ENCODE measurements around the gene FAT1. TPM values are rescaled to one million over a fixed set of nuclear protein-coding genes. Genes with fewer than 3 reads are reported as not detected.
A peak's percentile ranks its signal among the peaks of the same experiment; 100 is the strongest.

The FAT1 gene
- total and polyA plus RNA-seq, 2 experiments from 2014 or later: 15.8 to 98.1 TPM

DNA sequence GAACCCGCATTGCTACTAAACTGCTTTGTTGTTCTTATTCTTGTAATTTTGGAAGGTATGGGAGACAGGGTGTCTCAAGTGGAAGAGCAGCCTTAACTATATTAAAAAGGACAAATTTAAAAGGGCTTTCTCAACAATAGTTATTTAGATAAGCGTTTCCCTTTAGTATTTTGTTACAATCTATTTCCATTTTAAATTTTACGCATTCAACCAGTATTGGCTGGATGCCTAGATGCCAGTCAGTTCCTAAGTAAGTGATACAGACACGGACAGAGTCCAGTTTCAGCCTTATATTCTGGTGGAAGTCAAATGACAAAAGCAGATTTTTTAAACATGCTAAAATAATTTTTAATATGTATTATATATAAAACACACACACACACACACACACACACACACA lies 28.3 kb downstream of the FAT1 start:
- H3K9me3 ChIP-seq (ENCODE audit: low read depth): no peaks in the 10 kb centered on the region
- H3K27me3 ChIP-seq: no peaks in the 10 kb centered on the region
- no peak overlapping the region for H3K27ac ChIP-seq
- no peak for DNase-seq (ENCODE audit: low read depth in 1 of 2, low spot score in 1 of 2)
- TF ChIP-seq, protein P1, sequence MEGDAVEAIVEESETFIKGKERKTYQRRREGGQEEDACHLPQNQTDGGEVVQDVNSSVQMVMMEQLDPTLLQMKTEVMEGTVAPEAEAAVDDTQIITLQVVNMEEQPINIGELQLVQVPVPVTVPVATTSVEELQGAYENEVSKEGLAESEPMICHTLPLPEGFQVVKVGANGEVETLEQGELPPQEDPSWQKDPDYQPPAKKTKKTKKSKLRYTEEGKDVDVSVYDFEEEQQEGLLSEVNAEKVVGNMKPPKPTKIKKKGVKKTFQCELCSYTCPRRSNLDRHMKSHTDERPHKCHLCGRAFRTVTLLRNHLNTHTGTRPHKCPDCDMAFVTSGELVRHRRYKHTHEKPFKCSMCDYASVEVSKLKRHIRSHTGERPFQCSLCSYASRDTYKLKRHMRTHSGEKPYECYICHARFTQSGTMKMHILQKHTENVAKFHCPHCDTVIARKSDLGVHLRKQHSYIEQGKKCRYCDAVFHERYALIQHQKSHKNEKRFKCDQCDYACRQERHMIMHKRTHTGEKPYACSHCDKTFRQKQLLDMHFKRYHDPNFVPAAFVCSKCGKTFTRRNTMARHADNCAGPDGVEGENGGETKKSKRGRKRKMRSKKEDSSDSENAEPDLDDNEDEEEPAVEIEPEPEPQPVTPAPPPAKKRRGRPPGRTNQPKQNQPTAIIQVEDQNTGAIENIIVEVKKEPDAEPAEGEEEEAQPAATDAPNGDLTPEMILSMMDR (IDR thresholded peaks at IDR 0.05; ENCODE audit: low read depth, low read length): no peak
- no peaks in the 10 kb centered on the region for H3K36me3 ChIP-seq
- peaks cover 10% of the 10 kb centered on the region for H3K4me1 ChIP-seq (ENCODE audit: low read depth)
- no peak overlapping the region for H3K4me3 ChIP-seq

DNA sequence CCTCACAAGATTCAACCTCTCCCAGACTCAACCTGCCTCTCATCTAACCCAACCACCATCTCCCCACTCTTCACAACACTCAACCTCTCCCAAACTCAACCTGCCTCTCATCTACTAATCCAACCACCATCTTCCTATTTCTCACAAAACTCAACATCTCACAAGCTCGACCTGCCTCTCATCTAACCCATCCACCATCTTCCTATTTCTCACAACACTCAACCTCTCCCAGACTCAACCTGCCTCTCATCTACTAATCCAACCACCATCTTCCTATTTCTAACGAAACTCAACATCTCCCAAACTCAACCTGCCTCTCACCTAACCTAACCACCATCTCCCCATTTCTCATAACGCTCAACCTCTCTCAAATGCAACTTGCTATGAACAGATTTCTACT lies 29.8 kb downstream of the FAT1 start:
- DNase-seq (ENCODE audit: low read depth in 1 of 2, low spot score in 1 of 2): no peak
- no peaks in the 10 kb centered on the region for H3K36me3 ChIP-seq
- TF ChIP-seq, protein P1 (IDR thresholded peaks at IDR 0.05; ENCODE audit: low read depth, low read length): no peak

DNA sequence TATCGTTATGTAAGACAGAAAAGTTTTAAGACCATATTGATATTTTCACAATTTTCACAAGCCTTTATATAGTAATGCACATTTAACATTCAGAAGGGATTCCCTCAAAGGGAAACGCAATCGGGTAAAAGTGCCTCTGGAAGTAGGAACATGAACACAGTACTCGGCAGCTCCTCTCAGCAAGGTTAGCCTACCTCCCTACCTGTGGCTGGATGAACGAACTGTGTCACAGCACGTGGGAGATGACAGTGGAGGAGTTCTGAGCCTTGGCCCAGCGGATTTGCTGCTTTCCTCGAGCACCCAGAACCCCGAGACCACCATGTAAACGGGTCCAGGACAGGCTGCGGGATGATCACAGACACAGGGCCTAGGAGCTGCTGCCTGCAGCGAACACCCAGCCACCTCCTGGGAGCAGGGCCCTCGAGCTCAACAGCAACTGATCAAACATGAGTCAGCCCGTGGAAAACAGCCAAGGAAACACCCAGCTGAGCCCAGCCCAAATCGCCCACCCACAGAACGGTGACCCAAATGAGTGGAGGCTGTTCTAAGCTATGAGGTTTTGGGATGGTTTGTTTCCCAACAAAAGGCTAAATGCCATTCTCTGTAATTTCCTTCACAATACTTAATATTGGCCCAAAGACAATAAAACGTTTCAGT lies 30.4 kb downstream of the FAT1 start:
- no peaks in the 10 kb centered on the region for H3K9me3 ChIP-seq (ENCODE audit: low read depth)
- peak in 1 of 2 donors; percentile 86 for DNase-seq (ENCODE audit: low read depth in 1 of 2, low spot score in 1 of 2)
- no peaks in the 10 kb centered on the region for H3K27me3 ChIP-seq
- TF ChIP-seq, protein P1 (IDR thresholded peaks at IDR 0.05; ENCODE audit: low read depth, low read length): no peak
- H3K4me3 ChIP-seq: no peak overlapping the region
- no peaks in the 10 kb centered on the region for H3K36me3 ChIP-seq
- H3K27ac ChIP-seq: no peak overlapping the region
- H3K4me1 ChIP-seq (ENCODE audit: low read depth): peaks cover 5% of the 10 kb centered on the region

More for the DNA sequence above, 29.8 kb downstream of the FAT1 start:
- Histone ChIP-seq H3K4me3 (no peak overlapping the region), H3K27ac (no peak overlapping the region), H3K4me1 (ENCODE audit: low read depth) (peaks cover 5% of the 10 kb centered on the region), H3K27me3 (no peaks in the 10 kb centered on the region), H3K9me3 (ENCODE audit: low read depth) (no peaks in the 10 kb centered on the region)

DNA sequence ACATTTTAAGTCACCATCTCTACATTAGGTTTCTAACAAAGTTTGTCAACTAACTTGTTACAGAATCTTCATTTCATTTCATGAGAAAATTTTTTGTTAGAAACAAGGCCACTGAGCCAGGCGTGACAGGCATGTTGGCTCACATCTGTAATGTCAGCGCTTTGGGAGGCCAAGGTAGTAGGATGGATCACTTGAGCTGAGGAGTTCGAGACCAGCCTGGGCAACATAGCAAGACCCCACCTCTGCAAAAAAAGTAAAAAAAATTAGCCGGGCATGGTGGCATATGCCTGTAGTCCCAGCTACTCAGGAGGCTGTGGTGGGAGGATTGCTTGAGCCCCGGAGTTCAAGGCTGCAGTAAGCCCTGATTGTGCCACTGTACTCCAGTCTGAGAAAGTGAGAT lies 32.3 kb downstream of the FAT1 start:
- TF ChIP-seq, protein P1 (IDR thresholded peaks at IDR 0.05; ENCODE audit: low read depth, low read length): no peak
- no peak overlapping the region for H3K4me3 ChIP-seq
- H3K36me3 ChIP-seq: no peaks in the 10 kb centered on the region
- no peaks in the 10 kb centered on the region for H3K27me3 ChIP-seq
- no peak overlapping the region for H3K27ac ChIP-seq
- H3K4me1 ChIP-seq (ENCODE audit: low read depth): peaks cover 5% of the 10 kb centered on the region
- DNase-seq (ENCODE audit: low read depth in 1 of 2, low spot score in 1 of 2): no peak
- H3K9me3 ChIP-seq (ENCODE audit: low read depth): no peaks in the 10 kb centered on the region

DNA sequence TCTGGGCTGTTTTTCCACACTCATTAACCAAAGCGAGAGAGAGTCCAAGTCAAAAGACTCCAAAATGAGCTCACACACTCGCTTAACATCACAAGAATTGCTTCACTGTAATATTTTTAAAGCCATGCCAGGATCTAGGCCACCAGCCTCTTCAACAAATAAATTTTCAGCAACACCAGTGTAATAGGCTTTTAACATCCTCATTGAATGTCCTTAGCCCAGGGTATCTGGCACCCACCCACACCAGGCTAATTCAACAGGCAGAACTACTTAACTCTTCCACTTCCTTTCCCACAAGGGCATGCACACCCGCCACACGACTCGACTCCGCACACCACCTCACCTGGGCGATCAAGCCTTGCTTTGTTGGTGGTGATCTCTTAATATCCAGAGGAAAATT lies 34.2 kb downstream of the FAT1 start:
- no peaks in the 10 kb centered on the region for H3K9me3 ChIP-seq (ENCODE audit: low read depth)
- DNase-seq (ENCODE audit: low read depth in 1 of 2, low spot score in 1 of 2): no peak
- H3K4me1 ChIP-seq (ENCODE audit: low read depth): peaks cover 21% of the 10 kb centered on the region
- no peaks in the 10 kb centered on the region for H3K27me3 ChIP-seq
- no peak overlapping the region for H3K27ac ChIP-seq
- H3K4me3 ChIP-seq: no peak overlapping the region
- H3K36me3 ChIP-seq: no peaks in the 10 kb centered on the region
- TF ChIP-seq, protein P1 (IDR thresholded peaks at IDR 0.05; ENCODE audit: low read depth, low read length): no peak

All from cardiac muscle cell (in vitro differentiated cells and primary cell).